IPS-18a (cell line): ENCODE results near the gene ACO2.
"Not testable (repeated sequence)": the region's sequence is repeated elsewhere in the genome, so short reads cannot be mapped to it uniquely, and the experiment has no call there.

Experiments used
- H3K27ac ChIP-seq: one replicate; pipeline ENCODE4 v1.5.1; 2013; ENCODE audit warnings: low read length
- H3K27me3 ChIP-seq: one replicate; pipeline ENCODE4 v1.6.1; 2013; ENCODE audit warnings: mild to moderate bottlenecking, low read length; ENCODE audit not compliant: control insufficient read depth, insufficient read depth
- H3K36me3 ChIP-seq: one replicate; pipeline ENCODE4 v1.6.1; 2013; ENCODE audit warnings: low read depth, low read length; ENCODE audit not compliant: control insufficient read depth
- H3K4me1 ChIP-seq: one replicate; pipeline ENCODE4 v1.6.1; 2013; ENCODE audit warnings: low read depth, low read length; ENCODE audit not compliant: control insufficient read depth
- H3K4me3 ChIP-seq: one replicate; pipeline ENCODE4 v1.5.1; 2013; ENCODE audit warnings: low read length
- H3K9ac ChIP-seq: one replicate; pipeline ENCODE4 v1.6.1; 2013; ENCODE audit warnings: mild to moderate bottlenecking, low read length, moderate library complexity
- H3K9me3 ChIP-seq: one replicate; pipeline ENCODE4 v1.6.1; 2013; ENCODE audit warnings: low read depth, low read length; ENCODE audit not compliant: control insufficient read depth

ACO2 gene

GRCh38 chr22:41468381-41469217 is at the start of gene ACO2, which contains the start of gene PHF5A:
TSS of gene ACO2 (plus strand) at chr22:41469117. CDS start at chr22:41469147, 30 bp downstream.
TSS of gene PHF5A (minus strand) at chr22:41468692. CDS start at chr22:41468653, 39 bp downstream.
- Histone ChIP-seq H3K4me3 (peak within 1 kb of the TSS; percentile 71), H3K9me3 (no peaks in the 10 kb centered on the region), H3K36me3 (peaks cover 39% of the 10 kb centered on the region), H3K27ac (peak within 1 kb of the TSS; percentile 96), H3K4me1 (peaks cover 4% of the 10 kb centered on the region), H3K9ac (peak within 1 kb of the TSS; percentile 92), H3K27me3 (no peaks in the 10 kb centered on the region)

- H3K36me3 ChIP-seq: no peaks in the 10 kb centered on the region
- no peaks in the 10 kb centered on the region for H3K9me3 ChIP-seq
- H3K27ac ChIP-seq: no peak overlapping the region
- H3K27me3 ChIP-seq: no peaks in the 10 kb centered on the region
- no peak overlapping the region for H3K4me3 ChIP-seq
- no peak overlapping the region for H3K9ac ChIP-seq
- H3K4me1 ChIP-seq: no peaks in the 10 kb centered on the region
Observed at GRCh38 chr22:41425660-41426365, 43.1 kb upstream of the ACO2 start.

- Histone ChIP-seq H3K9me3 (no peaks in the 10 kb centered on the region), H3K9ac (no peak overlapping the region), H3K36me3 (peaks cover 6% of the 10 kb centered on the region), H3K4me3 (no peak overlapping the region), H3K4me1 (no peaks in the 10 kb centered on the region), H3K27ac (no peak overlapping the region), H3K27me3 (no peaks in the 10 kb centered on the region)
Observed at GRCh38 chr22:41429232-41429950, 39.5 kb upstream of the ACO2 start.

DNA sequence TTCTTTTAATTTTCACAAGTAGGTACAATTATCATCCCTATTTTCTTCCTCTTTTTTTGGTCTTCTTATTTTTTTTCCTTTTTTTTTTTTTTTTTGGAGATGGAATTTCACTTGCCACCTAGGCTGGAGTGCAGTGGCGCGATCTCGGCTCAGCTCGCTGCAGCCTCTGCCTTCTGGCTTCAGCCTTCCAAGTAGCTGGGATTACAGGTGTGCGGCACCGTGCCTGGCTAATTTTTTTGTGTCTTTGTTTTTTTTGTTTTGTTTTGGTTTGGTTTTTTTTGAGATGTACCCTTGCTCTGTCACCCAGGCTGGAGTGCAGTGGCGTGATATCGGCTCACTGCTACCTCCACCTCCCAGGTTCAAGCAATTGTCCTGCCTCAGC is 39.0 kb upstream of the ACO2 start:
- H3K4me1 ChIP-seq: no peaks in the 10 kb centered on the region
- no peaks in the 10 kb centered on the region for H3K27me3 ChIP-seq
- H3K36me3 ChIP-seq: peaks cover 10% of the 10 kb centered on the region
- no peak overlapping the region for H3K4me3 ChIP-seq
- no peak overlapping the region for H3K27ac ChIP-seq
- H3K9ac ChIP-seq: no peak overlapping the region
- H3K9me3 ChIP-seq: no peaks in the 10 kb centered on the region

DNA sequence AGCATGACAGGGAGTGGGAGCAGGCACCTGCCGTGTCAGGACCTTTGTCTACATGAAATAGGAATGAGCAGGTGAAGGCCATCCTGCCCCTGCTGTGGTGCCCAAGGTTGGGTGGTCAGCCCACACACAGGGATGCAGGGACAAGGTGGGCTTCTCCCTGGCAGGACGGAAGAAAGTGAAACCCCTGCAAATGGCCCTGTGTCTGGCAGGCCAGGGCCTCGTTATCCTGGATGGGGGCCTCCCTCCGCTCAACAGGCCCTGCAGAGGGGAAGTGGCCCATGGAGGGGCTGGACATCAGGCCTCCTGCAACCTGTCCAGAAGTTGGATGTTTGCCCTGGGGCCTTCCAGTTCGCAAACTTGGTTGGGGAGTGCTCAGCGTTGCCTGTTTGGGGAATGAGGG is 37.3 kb upstream of the ACO2 start:
- H3K36me3 ChIP-seq: peaks cover 27% of the 10 kb centered on the region
- no peaks in the 10 kb centered on the region for H3K4me1 ChIP-seq
- H3K27ac ChIP-seq: no peak overlapping the region
- H3K9me3 ChIP-seq: no peaks in the 10 kb centered on the region
- no peak overlapping the region for H3K9ac ChIP-seq
- no peak overlapping the region for H3K4me3 ChIP-seq
- H3K27me3 ChIP-seq: no peaks in the 10 kb centered on the region

GRCh38 chr22:41433480-41433879 is 35.4 kb upstream of the ACO2 start:
- not testable (repeated sequence) for H3K27ac ChIP-seq, H3K4me1 ChIP-seq, H3K4me3 ChIP-seq, H3K9ac ChIP-seq, H3K9me3 ChIP-seq, H3K27me3 ChIP-seq
- H3K36me3 ChIP-seq: peaks cover 38% of the 10 kb centered on the region

GRCh38 chr22:41434361-41435003 is 34.4 kb upstream of the ACO2 start:
- H3K4me3 ChIP-seq, H3K27ac ChIP-seq, H3K27me3 ChIP-seq, H3K4me1 ChIP-seq, H3K9ac ChIP-seq, H3K9me3 ChIP-seq: not testable (repeated sequence)
- H3K36me3 ChIP-seq: peaks cover 45% of the 10 kb centered on the region

GRCh38 chr22:41435560-41435959 is 33.4 kb upstream of the ACO2 start:
- Histone ChIP-seq H3K27ac (no peak overlapping the region), H3K36me3 (peaks cover 45% of the 10 kb centered on the region), H3K4me3 (no peak overlapping the region), H3K9me3 (no peaks in the 10 kb centered on the region), H3K4me1 (no peaks in the 10 kb centered on the region), H3K27me3 (no peaks in the 10 kb centered on the region), H3K9ac (no peak overlapping the region)

GRCh38 chr22:41436322-41437113 is 32.4 kb upstream of the ACO2 start:
- H3K27ac ChIP-seq: no peak overlapping the region
- no peaks in the 10 kb centered on the region for H3K27me3 ChIP-seq
- H3K9me3 ChIP-seq: no peaks in the 10 kb centered on the region
- H3K9ac ChIP-seq: no peak overlapping the region
- no peaks in the 10 kb centered on the region for H3K4me1 ChIP-seq
- peaks cover 45% of the 10 kb centered on the region for H3K36me3 ChIP-seq
- no peak overlapping the region for H3K4me3 ChIP-seq

- Histone ChIP-seq H3K27ac (no peak overlapping the region), H3K27me3 (no peaks in the 10 kb centered on the region), H3K4me3 (no peak overlapping the region), H3K9me3 (no peaks in the 10 kb centered on the region), H3K4me1 (no peaks in the 10 kb centered on the region), H3K36me3 (peaks cover 45% of the 10 kb centered on the region), H3K9ac (no peak overlapping the region)
Observed at GRCh38 chr22:41437198-41437597, 31.7 kb upstream of the ACO2 start.
